ENCODE measurements around the gene ZNF566. TPM values are rescaled to one million over a fixed set of nuclear protein-coding genes. Genes with fewer than 3 reads are reported as not detected.
"Not testable (repeated sequence)": the region's sequence is repeated elsewhere in the genome, so short reads cannot be mapped to it uniquely, and the experiment has no call there.

Gene ZNF566
- total RNA-seq, 1 donor from 2014 or later: 13.2 TPM

- Mint-ChIP-seq H3K4me3 (ENCODE audit: unreplicated experiment) (no peak overlapping the region), H3K27ac (ENCODE audit: unreplicated experiment) (no peak overlapping the region), H3K4me1 (ENCODE audit: unreplicated experiment) (no peaks in the 10 kb centered on the region), H3K9me3 (ENCODE audit: unreplicated experiment) (peaks cover 25% of the 10 kb centered on the region), H3K27me3 (ENCODE audit: unreplicated experiment) (no peaks in the 10 kb centered on the region), H3K36me3 (ENCODE audit: unreplicated experiment) (no peaks in the 10 kb centered on the region)
- TF ChIP-seq, protein P1, sequence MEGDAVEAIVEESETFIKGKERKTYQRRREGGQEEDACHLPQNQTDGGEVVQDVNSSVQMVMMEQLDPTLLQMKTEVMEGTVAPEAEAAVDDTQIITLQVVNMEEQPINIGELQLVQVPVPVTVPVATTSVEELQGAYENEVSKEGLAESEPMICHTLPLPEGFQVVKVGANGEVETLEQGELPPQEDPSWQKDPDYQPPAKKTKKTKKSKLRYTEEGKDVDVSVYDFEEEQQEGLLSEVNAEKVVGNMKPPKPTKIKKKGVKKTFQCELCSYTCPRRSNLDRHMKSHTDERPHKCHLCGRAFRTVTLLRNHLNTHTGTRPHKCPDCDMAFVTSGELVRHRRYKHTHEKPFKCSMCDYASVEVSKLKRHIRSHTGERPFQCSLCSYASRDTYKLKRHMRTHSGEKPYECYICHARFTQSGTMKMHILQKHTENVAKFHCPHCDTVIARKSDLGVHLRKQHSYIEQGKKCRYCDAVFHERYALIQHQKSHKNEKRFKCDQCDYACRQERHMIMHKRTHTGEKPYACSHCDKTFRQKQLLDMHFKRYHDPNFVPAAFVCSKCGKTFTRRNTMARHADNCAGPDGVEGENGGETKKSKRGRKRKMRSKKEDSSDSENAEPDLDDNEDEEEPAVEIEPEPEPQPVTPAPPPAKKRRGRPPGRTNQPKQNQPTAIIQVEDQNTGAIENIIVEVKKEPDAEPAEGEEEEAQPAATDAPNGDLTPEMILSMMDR (IDR thresholded peaks at IDR 0.05): no peak
- no peak for DNase-seq (ENCODE audit: extremely low spot score, unreplicated experiment)
Measured at GRCh38 chr19:36501973-36502372, 12.6 kb upstream of the ZNF566 start.

- H3K4me1 Mint-ChIP-seq (ENCODE audit: unreplicated experiment): no peaks in the 10 kb centered on the region
- TF ChIP-seq, protein P1 (IDR thresholded peaks at IDR 0.05): no peak
- H3K36me3 Mint-ChIP-seq (ENCODE audit: unreplicated experiment): peaks cover 4% of the 10 kb centered on the region
- H3K9me3 Mint-ChIP-seq (ENCODE audit: unreplicated experiment): peaks cover 18% of the 10 kb centered on the region
- no peaks in the 10 kb centered on the region for H3K27me3 Mint-ChIP-seq (ENCODE audit: unreplicated experiment)
- H3K4me3 Mint-ChIP-seq (ENCODE audit: unreplicated experiment): no peak overlapping the region
- no peak overlapping the region for H3K27ac Mint-ChIP-seq (ENCODE audit: unreplicated experiment)
- no peak for DNase-seq (ENCODE audit: extremely low spot score, unreplicated experiment)
Measured at GRCh38 chr19:36497001-36497400, 7.6 kb upstream of the ZNF566 start.

DNA sequence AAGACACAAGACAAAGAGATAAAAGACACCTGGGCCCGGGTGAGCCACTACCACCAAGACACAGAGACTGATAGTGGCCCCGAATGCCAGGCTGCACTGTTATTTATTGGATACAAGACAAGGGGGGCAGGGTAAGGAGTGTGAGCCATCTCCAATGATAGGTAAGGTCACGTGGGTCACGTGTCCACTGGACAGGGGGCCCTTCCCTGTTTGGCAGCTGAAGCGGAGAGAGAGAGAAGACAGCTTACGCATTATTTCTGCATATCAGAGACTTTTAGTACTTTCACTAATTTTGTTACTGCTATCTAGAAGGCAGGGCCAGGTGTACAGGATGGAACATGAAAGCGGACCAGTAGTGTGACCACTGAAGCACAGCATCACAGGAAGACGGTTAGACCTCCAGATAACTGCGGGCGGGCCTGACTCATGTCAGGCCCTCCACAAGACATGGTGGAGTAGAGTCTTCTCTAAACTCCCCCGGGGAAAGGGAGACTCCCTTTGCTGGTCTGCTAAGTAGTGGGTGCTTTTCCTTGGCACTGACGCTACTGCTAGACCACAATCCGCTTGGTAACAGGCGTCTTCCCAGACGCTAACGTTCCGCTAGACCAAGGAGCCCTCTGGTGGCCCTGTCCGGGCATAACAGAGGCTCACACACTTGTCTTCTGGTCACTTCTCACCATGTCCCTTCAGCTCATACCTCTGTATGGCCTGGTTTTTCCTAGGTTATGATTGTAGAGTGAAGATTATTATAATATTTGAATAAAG lies 3.5 kb upstream of the ZNF566 start:
- not testable (repeated sequence) for H3K9me3 Mint-ChIP-seq (ENCODE audit: unreplicated experiment); H3K36me3 Mint-ChIP-seq (ENCODE audit: unreplicated experiment); DNase-seq (ENCODE audit: extremely low spot score, unreplicated experiment); H3K27me3 Mint-ChIP-seq (ENCODE audit: unreplicated experiment); H3K27ac Mint-ChIP-seq (ENCODE audit: unreplicated experiment); H3K4me3 Mint-ChIP-seq (ENCODE audit: unreplicated experiment)
- H3K4me1 Mint-ChIP-seq (ENCODE audit: unreplicated experiment): peaks cover 15% of the 10 kb centered on the region
- TF ChIP-seq, protein P1 (IDR thresholded peaks at IDR 0.05): peak; percentile 48

- peaks cover 11% of the 10 kb centered on the region for H3K36me3 Mint-ChIP-seq (ENCODE audit: unreplicated experiment)
- H3K4me1 Mint-ChIP-seq (ENCODE audit: unreplicated experiment): peaks cover 17% of the 10 kb centered on the region
- H3K27me3 Mint-ChIP-seq (ENCODE audit: unreplicated experiment); H3K27ac Mint-ChIP-seq (ENCODE audit: unreplicated experiment); H3K9me3 Mint-ChIP-seq (ENCODE audit: unreplicated experiment); H3K4me3 Mint-ChIP-seq (ENCODE audit: unreplicated experiment); DNase-seq (ENCODE audit: extremely low spot score, unreplicated experiment): not testable (repeated sequence)
Measured at GRCh38 chr19:36490846-36491245, 1.5 kb upstream of the ZNF566 start.

GRCh38 chr19:36489920-36490415 lies 607 bp upstream of the ZNF566 start:
- no peaks in the 10 kb centered on the region for H3K27me3 Mint-ChIP-seq (ENCODE audit: unreplicated experiment)
- H3K4me3 Mint-ChIP-seq (ENCODE audit: unreplicated experiment): peak overlapping the region; percentile 98
- TF ChIP-seq, protein P1 (IDR thresholded peaks at IDR 0.05): no peak
- peaks cover 15% of the 10 kb centered on the region for H3K36me3 Mint-ChIP-seq (ENCODE audit: unreplicated experiment)
- H3K27ac Mint-ChIP-seq (ENCODE audit: unreplicated experiment): peak overlapping the region; percentile 100
- H3K4me1 Mint-ChIP-seq (ENCODE audit: unreplicated experiment): peaks cover 17% of the 10 kb centered on the region
- H3K9me3 Mint-ChIP-seq (ENCODE audit: unreplicated experiment): peaks cover 5% of the 10 kb centered on the region
- DNase-seq (ENCODE audit: extremely low spot score, unreplicated experiment): no peak

Data from osteocyte (in vitro differentiated cells).